GM19035 (cell line): Measurements from ENCODE around the gene GK.
A peak's percentile ranks its signal among the peaks of the same experiment; 100 is the strongest.
"Not testable (repeated sequence)": the region's sequence is repeated elsewhere in the genome, so short reads cannot be mapped to it uniquely, and the experiment has no call there.

Experiments used
- ATAC-seq: cut with Tn5 transposase; IDR thresholded peaks from one replicate; pipeline ENCODE4 v1.9.1; 2021; ENCODE audit not compliant: unreplicated experiment

The GK gene

DNA sequence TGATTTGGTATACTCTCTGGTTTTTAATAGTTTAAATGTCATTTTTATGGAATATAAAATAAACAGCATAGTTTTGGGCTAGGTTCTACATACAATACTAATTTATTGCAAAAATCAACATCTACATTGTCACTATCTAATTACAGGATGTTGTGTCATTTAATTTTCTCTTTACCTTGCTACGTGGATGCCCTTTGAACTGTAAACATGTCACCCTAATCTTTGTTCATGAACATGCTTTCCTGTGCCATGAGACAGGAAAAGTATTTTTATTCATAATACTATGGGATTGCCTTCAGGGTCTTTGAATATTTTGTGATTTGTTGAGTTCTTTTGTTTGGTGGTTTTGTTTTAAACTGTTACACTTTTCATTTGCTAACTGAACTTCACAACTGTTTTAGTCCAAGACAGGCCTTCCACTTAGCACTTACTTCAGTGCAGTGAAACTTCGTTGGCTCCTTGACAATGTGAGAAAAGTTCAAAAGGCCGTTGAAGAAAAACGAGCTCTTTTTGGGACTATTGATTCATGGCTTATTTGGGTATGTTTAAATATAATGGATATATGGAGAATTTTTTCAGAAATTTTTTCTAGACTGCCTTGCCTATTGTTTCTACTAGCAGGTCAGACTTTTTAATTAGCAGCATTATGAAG is 40.9 kb downstream of the GK start:
- ATAC-seq: no peak

DNA sequence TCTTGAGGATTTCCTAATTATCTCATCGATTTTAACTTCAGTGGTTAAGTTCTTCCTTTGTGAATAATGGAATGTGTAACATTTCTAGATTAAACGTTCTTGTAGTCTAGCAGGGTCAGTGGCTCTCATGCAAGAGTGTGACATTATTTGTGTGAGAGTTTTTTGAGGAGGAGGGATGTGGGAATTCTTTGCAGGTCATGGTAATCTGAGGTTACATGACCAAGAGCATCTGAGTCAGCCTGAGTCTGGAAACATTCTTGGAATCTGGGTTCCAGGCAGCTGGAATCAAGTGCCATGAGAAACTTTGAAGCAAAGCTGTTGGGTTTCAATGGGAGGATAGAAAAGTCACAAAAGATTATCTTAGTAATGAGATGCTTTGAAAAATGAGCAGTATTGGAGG is 49.5 kb downstream of the GK start:
- ATAC-seq: no peak

DNA sequence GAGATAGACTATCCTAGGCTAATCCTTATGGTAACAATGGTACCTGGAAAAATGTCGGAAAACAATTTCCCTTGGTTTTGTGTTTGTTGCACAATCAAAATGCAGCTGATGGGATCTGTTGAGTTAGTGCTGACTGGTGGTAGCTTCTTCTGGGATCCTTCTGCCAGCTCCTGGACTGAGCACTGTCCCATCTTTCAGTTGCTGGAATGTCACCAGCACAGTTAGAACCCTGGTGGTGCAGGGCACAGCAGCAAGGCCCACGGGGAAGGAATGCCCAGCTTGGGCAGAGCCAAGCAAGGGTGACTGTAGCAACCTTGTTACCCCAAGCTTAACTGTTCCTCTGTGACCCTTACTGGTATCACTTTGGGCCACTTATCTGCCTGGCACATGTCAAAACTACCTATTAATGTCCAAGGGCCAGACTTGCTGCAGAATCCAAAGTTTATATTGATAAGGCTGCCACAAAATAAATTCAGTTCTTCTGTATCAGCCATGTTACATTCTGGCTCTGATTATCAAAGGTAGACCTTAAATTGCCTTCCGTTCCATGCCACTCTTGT is 53.1 kb downstream of the GK start:
- ATAC-seq: no peak

DNA sequence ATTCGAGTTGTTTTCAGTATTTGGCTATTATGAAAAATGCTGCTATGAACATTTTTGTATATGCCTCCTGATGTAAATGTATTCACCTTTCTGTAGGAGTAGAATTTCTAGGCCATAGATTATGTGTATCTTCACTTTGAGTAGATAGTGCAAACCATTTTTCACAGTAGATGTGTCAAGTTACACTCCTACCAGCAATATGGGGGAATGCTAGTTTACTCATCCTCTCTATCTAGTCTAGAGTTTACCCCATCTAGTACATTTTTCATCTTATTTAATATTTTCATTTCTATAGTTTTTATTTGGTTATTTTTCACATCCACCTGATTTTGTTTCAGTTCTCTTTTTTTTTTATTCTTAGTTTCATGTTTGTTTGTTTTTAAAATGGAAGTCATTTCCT is 59.0 kb downstream of the GK start:
- no peak for ATAC-seq

DNA sequence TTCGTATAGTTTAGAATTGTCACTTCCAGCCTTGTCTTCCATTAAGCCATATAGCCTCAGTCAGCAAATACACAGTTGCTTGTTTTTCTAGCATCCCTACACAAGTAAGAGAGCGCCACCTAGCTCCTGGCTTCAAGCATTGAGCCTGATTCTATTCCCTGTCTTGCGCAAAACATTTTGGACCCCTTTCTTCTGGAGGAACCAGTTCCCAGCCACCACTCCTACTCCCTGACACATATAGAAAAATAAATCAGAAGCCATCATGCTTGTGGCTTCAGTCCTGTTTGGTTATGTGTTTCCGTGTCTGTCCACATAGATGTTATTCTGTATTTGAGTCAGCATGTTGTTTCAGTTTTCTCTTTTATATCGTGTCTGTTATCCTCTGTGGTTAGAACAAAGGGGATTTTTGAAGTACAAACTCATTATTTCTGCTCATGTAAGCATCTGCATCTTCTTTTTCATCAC is 59.9 kb downstream of the GK start:
- ATAC-seq: peak; percentile 98

DNA sequence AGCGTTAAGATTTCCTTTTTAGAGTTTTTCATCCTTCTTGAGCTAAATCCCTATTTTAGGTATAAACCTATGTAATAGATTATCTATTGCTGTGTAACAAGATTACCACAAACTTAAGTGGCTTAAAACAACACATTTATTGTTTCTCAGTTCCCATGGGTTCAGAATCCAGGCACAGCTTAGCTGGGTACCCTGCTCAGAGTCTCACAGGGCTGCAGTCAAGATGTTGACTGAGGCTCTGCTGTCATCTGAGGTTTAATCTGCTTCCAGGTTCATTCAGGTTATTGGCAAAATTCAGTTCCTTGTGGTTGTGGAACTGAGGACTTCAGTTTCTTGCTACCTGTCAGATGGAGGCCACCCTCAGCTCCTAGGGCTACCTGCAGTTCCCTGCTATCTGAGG is 60.9 kb downstream of the GK start:
- ATAC-seq: no peak

DNA sequence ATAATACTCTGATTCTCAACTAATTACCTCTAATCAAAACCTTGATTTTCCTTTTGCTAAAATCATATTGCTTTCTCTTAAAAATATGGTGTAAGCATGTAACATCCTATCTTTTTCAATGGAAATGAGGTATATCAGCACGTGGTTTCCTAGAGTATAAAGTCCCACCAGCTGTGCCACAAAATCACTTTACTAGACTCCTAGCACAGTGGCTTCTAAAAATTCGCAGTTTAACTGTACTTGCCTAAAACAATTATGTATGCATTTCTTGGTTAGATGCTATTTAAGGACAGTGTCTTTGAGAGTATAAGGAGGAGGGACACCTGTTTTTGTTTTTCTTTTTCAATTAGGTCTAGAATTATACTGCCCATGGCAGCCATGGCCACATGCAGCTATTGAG is 62.8 kb downstream of the GK start:
- no peak for ATAC-seq

DNA sequence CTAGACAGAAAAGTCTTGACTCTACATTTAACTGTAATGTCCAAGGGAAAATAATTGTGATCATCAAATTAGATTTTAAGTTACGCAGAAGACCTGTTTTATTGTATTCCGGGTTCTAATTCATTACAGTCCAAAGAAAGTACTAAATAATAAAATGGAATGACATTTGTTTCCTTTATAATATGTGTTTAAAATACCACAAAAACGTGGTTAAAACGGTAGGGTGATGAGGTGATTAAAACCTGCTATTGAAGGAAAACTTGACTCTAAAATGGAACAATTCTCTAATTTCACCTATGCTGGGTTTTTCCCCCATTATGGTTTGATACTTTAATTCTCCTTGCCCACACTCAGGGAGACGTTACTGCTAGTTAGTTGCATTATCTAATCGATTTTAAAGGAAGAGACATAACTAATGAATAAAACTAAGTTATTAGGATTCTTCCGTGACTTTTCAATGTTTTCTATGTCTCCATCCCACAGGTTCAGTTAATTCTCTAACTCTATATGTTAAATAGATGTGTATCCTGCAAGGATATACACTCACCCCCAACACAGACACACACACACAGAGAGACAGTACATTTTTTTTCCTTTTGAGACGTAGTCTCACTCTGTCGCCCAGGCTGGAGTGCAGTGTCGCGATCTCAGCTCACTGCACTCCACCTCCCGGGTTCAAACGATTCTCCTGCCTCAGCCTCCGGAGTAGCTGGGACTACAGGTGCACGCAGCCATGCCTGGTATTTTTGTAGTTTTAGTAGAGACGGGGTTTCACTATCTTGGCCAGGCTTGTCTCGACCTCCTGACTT is 80.8 kb downstream of the GK start:
- no peak for ATAC-seq

DNA sequence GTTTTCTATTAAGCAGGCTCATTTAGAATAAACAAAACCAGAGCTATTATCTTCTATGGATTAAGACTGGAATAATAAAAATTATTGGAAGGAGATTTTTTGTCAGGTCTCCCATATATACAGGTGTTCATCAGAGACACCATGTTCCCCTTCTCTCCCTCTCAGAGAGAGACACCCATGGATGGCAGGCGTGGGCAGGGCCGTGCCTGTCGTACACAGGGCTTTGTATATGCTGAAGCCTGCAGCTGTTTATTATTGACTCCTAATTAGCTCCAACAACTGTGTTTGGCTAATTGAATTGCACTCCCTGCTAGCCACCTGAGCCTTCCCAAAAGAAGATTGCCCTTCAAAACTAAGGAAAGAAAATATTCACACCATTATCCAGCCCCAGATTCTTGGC is 81.6 kb downstream of the GK start:
- no peak for ATAC-seq

DNA sequence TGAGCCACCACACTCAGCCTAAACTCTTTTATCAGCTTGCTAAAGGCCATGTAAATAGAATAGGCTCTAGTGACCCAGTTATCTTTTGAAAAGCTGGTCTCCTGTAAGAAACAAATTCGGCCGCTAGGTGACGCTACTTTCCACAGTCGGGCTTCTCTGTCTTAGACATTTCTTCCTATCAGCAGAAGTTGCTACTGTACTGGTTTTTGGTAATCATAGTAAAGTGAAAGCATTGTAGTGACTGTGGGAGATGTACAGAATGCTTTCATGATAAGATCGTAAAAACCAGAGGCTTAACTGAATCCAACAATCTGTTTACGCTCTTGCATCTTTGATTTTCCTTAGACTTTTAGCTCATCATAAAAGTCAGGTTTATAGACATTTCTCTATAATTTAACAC is 82.6 kb downstream of the GK start:
- ATAC-seq: peak; percentile 90

DNA sequence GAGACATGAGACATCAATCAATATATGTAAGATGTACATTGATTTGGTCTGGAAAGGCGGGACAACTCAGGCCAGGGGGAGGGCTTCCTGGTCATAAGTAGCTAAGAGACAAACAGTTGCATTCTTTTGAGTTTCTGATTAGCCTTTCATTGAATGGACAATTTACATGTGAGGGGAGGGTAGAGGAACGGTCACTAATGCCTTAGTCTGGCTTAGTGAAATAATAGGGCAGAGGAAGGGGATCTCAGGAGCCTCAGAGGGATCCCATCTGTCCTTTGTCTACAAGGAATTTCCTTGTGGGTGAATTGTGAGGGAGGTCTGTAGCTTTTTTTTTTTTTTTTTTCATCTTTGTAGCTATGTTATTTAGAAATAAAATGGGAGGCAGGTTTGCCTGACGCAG is 88.3 kb downstream of the GK start:
- ATAC-seq: no peak

DNA sequence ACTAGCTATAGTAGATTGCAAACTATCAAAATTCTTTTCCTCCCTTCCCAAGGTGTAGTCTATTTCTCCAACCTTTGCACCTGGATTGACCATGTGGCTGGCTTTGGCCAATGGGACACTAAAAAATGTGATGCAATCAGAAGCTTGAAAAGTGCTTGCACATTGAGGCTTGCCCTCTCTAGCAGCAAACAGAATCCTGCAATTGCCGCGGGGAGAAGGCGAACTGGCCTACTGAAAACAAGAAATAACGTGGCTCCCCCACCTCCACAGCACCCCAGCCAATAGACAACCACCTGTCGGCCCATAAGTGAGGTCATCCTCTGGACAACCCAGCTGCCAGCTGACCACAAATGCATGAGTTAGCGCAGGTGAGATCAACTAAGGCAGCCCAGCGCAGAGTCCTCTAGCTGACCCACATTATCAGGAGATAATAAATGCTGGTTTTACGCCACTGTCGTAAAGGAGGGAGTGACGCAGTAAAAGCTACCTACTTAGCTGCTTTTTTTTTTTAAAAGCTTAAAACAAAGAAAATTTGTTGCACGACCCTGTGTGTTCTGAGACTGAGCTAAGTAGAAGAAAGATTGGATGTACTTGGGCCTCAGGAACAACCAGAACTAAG is 95.2 kb downstream of the GK start:
- no peak for ATAC-seq

DNA sequence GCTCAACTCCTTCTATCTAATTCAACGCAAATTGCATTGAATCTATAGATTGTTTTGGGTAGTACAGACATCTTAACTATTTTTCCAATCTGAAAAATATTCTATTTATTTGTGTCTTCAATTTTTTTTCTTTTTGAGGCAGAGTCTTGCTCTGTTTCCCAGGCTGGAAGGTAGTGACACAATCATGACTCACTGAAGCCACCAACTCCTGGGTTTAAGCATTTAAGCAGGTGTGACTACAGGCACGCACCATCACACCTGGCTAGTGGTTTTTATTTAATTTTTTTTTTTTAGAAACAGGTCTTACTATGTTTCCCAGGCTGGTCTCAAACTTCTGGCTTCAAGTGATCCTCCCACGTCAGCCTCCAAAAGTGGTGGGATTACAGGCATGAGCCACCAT is 98.3 kb downstream of the GK start:
- no peak for ATAC-seq

DNA sequence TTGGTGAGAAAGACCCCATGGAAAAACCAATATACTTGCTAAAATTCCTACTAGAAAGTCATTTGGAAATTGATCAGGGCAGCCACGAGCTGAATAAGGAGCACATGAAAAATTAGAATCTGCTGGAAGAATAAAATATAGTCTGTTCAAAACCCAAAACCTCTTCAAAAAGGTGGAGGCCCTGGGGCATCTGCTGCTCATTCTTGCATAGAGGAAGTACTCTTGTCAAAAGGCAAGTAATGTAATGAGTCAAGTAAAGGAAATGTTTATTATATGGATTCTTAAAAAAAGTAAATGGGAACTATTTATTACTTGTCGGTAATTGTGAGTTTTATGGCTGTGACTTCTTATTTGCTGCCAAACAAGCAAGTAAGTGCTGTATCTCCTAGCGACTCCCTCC is 109.5 kb downstream of the GK start:
- no peak for ATAC-seq

DNA sequence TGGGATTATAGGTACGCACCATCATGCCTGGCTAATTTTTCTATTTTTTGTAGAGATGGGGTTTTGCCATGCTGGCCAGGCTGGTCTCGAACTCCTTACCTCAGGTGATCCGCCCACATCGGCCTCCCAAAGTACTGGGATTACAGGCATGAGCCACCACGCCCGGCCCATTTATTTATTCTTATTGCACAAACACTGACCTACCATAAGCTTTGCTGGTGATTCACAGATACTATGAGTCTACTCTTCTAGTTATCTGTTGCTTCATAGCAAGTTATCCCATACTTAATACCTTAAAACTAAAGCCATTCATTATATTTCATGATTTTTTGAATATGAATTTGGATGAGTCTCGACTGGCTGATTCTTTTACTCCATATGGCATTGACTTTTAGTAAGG is 120.5 kb downstream of the GK start:
- ATAC-seq: not testable (repeated sequence)

DNA sequence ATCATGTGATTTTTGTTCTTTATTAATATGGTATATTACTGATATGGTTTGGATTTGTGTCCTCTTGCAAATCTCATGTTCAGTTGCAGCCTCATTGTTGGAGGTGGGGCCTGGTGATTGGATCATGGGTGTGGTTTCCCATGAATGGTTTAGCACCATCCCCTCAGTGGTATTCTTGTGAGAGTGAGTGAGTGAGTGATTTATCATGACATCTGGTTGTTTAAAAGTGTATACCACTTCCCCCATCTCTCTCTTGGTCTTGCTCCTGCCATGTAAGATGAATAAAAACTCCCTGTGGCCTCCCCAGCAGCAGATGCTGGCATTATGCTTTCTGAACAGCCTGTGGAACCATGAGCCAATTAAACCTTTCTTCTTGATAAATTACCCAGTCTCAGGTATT is 124.4 kb downstream of the GK start:
- no peak for ATAC-seq

DNA sequence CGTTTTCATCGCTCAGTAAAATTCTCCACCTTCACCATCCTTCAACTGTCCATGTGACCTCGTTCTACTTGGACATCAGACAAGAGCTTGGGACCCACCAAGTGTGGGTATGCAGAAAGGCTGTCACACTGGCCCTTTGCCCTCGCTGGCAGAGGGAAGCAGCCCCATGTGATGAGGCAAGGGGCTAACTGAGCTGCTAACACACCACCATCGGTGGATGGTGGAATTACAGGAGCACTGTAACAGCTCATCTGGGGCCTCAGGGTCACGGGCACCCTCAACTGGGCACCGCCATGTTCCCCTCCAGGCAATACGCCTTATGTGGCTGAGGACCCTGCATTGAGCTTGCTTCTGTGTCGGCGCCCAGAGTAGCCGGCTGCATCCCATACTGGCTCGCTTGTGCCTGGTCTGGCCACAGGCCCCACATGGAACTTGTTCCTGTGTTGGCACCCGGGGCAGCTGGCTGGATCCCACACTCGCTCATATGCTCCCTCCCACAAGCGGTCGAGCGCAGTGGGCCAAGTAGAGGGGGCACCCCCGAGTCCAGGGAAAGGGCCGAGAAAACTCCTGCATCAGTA is 126.3 kb downstream of the GK start:
- no peak for ATAC-seq
